ENCODE data around the gene DUSP9. TPM values are rescaled to one million over a fixed set of nuclear protein-coding genes. Genes with fewer than 3 reads are reported as not detected.

Gene DUSP9
- total and polyA plus RNA-seq, 2 donors (not counting 3 experiments of a cell fraction or from before 2014, with no cell fraction given) = 0.04 TPM; not detected in 1

GRCh38 chrX:153632595-153632946 lies 14.4 kb upstream of the DUSP9 start:
- dilution Hi-C loops (cut with MboI; ENCODE audit: extremely low pct_ligation_motif_present, low sequenced_read_pairs) = no loop called here
- TF ChIP-seq JUN (IDR thresholded peaks at IDR 0.05; ENCODE audit: borderline replicate concordance, insufficient read depth, insufficient read length, low read depth) (no peak), MAX (IDR thresholded peaks at IDR 0.05; ENCODE audit: insufficient read depth, insufficient read length) (no peak), MYC (IDR thresholded peaks at IDR 0.05; ENCODE audit: low read depth, low read length) (no peak), POLR2AphosphoS5 (IDR thresholded peaks at IDR 0.05; ENCODE audit: insufficient read depth, low read depth, low read length) (no peak), CTCF (IDR thresholded peaks at IDR 0.05; ENCODE audit: extremely low read depth in 1 of 2, insufficient read depth in 1 of 2, low read depth in 1 of 2, low read length in 2 of 2) (no peak), POLR2A (IDR thresholded peaks at IDR 0.05; ENCODE audit: low read depth, low read length) (no peak), EZH2 (IDR thresholded peaks at IDR 0.05; ENCODE audit: borderline replicate concordance, low read depth, low read length, severe bottlenecking) (no peak), FOS (IDR thresholded peaks at IDR 0.05; ENCODE audit: borderline replicate concordance, insufficient read depth, low read length) (no peak)

More at GRCh38 chrX:153632595-153632946, 14.4 kb upstream of the DUSP9 start:
- Histone ChIP-seq H3K36me3 (ENCODE audit: control insufficient read depth in 2 of 2, extremely low read depth in 1 of 2, insufficient read depth in 2 of 2, low read length in 2 of 2) (no peaks in the 10 kb centered on the region), H3K4me1 (ENCODE audit: control insufficient read depth, extremely low read depth, insufficient read depth, low read length) (no peaks in the 10 kb centered on the region), H3K27ac (ENCODE audit: insufficient read depth, low read depth, low read length) (no peak overlapping the region), H3K9me3 (replicated peaks; ENCODE audit: control insufficient read depth, insufficient read depth, low read length) (no peaks in the 10 kb centered on the region), H4K20me1 (replicated peaks; ENCODE audit: control insufficient read depth, extremely low read depth, insufficient read depth, low read length) (no peaks in the 10 kb centered on the region), H3K27me3 (ENCODE audit: control insufficient read depth in 2 of 2, insufficient read depth in 2 of 2, low read length in 2 of 2) (peaks cover 0 to 1% of the 10 kb centered on the region in 2 experiments), H3K9ac (replicated peaks; ENCODE audit: extremely low read depth, insufficient read depth, low read length) (no peak overlapping the region), H3K9me1 (replicated peaks; ENCODE audit: control insufficient read depth, extremely low read depth, insufficient read depth, low read length) (no peaks in the 10 kb centered on the region), H3K79me2 (ENCODE audit: control insufficient read depth, insufficient read depth, low read length) (no peaks in the 10 kb centered on the region), H2AFZ (ENCODE audit: low read depth, low read length) (no peak overlapping the region), H3K4me2 (ENCODE audit: insufficient read depth, low read length) (no peak overlapping the region), H3K4me3 (replicated peaks in 1 of 3; ENCODE audit: insufficient read depth in 1 of 3, low read depth in 1 of 3, low read length in 3 of 3) (no peak overlapping the region)
- DNase-seq (ENCODE audit: low read depth, low spot score) = no peak
- intact Hi-C loops (cut with micrococcal nuclease) = no loop called here
- FAIRE-seq = no peak
- ChIA-PET POLR2A (no interaction called here), CTCF (interaction anchor here (0.8 to 1.5 kb wide), 2 partner anchors 19 to 23 kb away, joined by 3 to 6 read pairs; no protein-coding TSS in a partner anchor)
- no TSS peak for BruUV-seq (replicated peaks)
